ENCODE results near the gene ZNF549.

Gene ZNF549

DNA sequence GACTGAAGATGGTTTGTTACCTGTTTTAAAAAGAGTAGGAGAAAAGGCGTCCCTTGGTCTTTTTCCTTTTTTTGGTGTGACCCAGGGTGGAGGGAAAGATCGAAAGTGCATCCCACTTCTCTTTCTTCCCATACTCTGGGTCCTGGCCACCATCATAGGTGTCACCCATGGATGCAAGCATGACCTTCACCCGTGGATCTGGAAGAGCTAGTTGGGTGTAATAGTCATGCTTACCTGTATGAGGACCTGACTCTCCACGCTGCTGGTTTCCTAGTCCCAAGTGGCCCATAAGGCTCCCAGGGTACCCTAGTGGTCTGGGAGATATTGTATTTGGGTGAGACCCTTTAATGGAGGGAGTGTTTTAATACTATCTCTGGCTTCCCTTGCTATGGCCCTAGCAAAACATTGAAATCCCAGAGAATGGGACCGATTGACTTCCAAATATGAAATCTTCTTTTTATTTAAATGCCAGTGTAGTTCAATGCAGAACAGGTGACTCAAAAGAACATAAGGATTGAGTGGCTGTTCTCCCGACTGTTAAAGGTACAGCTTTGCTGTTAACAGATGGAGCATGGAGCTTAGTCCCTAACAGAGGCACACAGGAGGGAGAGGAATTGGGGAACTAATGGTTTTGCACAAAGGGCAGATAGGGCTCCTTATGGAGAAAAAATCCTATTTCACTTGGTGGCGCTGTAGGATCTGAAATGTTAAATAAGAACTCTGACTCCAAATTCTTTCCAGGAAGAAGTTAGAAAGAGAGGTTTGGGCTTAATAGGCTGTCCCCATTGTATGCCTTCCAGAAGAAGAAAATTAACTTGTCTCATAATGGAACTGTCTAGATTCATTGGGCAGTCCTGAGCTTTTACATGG, 39.5 kb downstream of the ZNF549 start:
- no peak for DNase-seq (ENCODE audit: low read depth in 2 of 2)

- DNase-seq (ENCODE audit: low read depth in 2 of 2): no peak
Measured at GRCh38 chr19:57570707-57571106, 43.6 kb downstream of the ZNF549 start.

DNA sequence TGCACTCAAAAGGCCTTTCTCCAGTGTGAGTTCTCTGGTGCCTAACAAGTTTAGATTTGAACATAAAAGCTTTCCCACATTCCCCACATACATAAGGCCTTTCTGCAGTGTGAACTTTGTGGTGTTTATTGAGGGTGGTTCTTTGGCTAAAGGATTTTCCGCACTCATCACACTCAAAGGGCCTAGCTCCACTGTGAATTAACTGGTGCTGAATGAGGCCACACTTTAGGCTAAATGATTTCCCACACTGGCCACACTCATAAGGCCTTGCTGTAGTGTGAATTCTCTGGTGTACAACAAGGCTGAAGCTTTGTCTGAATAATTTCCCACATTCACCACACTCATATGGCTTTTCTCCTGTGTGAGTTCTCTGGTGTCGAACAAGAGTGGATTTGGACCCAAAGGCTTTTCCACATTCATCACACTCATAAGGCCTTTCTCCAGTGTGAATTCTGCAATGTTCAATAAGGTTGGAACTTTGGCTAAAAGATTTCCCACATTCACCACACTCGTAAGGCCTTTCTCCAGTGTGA, 45.3 kb downstream of the ZNF549 start:
- DNase-seq (ENCODE audit: low read depth in 2 of 2): no peak

GRCh38 chr19:57576661-57577060, 49.5 kb downstream of the ZNF549 start:
- DNase-seq (ENCODE audit: low read depth in 2 of 2): no peak

DNA sequence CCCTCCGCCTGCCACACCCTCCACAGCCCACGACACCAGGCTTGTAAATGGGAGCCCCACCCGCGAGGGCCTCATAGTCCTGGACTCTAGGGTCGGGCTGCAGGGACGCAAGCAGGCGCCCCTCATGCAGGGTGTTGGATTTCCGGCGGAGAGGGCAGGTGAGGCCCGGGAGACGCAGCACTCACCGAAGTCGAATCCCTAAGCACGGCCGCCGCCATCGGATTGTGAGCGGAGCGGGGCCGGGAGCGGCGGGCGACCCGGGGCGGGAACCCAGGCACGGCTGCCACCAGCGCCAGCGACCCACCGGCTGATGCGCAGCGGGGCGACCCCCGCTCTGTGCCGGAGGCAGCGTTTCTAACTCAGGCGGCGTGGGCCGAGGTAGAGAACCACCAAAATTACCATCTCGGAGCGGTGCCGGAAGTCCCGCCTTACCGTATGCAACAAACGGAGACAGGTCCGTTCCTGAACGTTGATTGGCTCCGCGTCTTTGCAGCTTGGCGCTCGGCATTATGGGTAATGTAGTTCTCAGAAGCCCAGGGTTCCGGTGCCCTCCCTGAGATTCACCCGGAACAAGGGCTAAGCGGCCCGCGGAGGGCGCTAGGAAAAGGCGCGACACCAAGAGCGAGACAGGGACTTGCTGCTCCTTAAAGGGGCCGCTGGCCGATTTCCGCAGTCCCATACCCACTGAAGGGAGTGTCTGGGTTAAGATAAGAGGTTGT, 51.5 kb downstream of the ZNF549 start, which contains the start of gene ZNF416:
TSS of gene ZNF416 (minus strand) at position 425 of the 719 bp plus-strand sequence. CDS start at position 218, 207 bp downstream.
- DNase-seq (ENCODE audit: low read depth in 2 of 2): peak; percentile 78 to 89

GRCh38 chr19:57583104-57583520, 56.0 kb downstream of the ZNF549 start:
- DNase-seq (ENCODE audit: low read depth in 2 of 2): no peak

GRCh38 chr19:57583521-57584416, 56.6 kb downstream of the ZNF549 start, which contains the start of gene ZIK1:
Gene ZIK1 (plus strand): TSS chr19:57584145. CDS start chr19:57584357, 212 bp downstream.
- DNase-seq (ENCODE audit: low read depth in 2 of 2): peak; percentile 58 to 67

DNA sequence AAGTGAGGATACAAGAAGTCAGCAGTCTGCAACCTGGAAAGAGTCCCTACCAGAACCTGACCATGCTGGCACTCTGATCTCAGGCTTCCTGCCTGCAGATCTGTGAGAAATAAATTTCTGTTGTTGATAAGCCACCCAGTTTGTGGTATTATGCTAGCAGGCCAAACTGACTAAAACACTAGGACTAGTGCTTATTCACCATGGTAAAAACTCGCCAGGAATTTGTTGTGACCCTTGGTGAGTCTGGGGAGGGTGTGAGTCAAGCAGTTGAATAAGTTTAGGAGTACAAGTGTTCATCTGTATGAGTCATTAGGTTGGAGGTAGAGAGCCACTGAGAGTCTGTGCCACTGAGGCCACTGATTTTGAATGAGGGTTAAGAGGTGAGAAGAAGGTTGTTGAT, 60.4 kb downstream of the ZNF549 start:
- DNase-seq (ENCODE audit: low read depth in 2 of 2): no peak

DNA sequence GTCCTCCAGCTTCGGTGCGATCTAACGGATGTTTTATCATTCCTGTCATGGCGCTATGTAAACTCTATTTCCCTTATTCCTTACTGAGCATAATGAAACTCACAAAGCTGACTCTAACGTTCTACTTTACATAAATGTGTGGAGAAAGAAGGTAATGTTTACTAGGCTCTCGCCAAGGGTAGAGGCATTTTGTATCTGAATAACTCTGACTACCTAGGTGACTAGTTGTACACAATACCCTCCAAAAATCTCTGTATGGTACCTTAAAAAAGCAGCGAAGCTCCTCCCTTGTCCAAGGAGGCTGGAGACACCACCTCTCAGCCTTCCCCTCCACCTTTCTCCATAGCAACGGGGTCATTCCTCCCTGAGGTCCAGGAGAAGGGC, 72.2 kb downstream of the ZNF549 start:
- no peak for DNase-seq (ENCODE audit: low read depth in 2 of 2)

DNA sequence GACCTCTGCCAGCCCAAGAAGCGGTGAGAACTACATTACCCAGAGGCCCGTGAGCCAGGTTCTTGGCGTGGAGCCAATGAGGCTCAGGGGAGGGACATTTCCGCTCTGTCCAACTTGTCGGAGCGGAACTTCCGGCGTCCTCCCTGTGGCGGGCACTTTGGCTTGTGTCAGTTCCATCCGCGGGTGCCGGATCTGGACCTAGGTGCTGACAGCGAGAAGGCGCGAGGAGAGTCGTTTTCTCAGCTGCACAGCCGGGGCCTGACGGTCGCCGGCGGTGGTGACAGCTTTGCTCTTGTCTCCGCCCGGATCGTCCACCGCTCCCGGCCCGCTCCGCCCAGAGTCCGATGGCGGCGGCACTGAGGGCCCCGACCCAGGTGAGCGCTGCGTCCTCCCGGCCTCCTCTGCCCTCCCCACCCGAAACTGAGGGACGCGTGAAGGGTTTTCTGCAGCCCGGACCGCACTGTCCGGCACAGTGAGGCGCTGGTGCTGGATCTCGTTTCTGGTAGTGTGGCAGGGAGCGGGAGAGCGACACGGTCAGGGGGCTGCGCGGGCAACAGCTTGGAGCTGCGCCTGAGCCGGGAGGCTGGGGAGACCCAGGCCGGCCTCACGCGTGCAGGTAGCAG, 72.7 kb downstream of the ZNF549 start, which contains the start of gene ZNF530:
TSS of gene ZNF530 (plus strand) at position 125 of the 623 bp plus-strand sequence. CDS start 4,461 bp downstream, outside the sequence.
- DNase-seq (ENCODE audit: low read depth in 2 of 2): peak; percentile 59 to 75

GRCh38 chr19:57606931-57607330, 79.8 kb downstream of the ZNF549 start:
- DNase-seq (ENCODE audit: low read depth in 2 of 2): no peak
